A673 (cell line): ENCODE measurements around the gene OBP2B. TPM values are rescaled to one million over a fixed set of nuclear protein-coding genes. Genes with fewer than 3 reads are reported as not detected.
"Not testable (repeated sequence)": the region's sequence is repeated elsewhere in the genome, so short reads cannot be mapped to it uniquely, and the experiment has no call there.

Experiments
- BruUV-seq: library from RNA; stranded (reverse); fragments of 400-500 nt; replicated peaks from 2 replicates; lab custom pipeline; 2021; lab: Mats Ljungman, UMichigan
- CTCF ChIA-PET: fragments of 300-600 bp; sonication (Branson Sonifier 250); formaldehyde crosslinking; loops from one replicate; lab custom pipeline; 2022; ENCODE audit warnings: antibody characterized with exemption; lab: Charles Lee
- POLR2A ChIA-PET: fragments of 300-600 bp; sonication (Branson Sonifier 250); formaldehyde crosslinking; loops from one replicate; lab custom pipeline; 2022; ENCODE audit warnings: antibody characterized with exemption; ENCODE audit not compliant: low non-redundant PET; lab: Charles Lee
- DNase-seq: peaks from one replicate; pipeline ENCODE4 v3.0.0-alpha.2; 2015; ENCODE audit warnings: low spot score
- H3K27ac ChIP-seq: fragments of 200-600 bp; sonication (generic); 2 replicates; pipeline ENCODE4 v1.5.1; 2016; ENCODE audit warnings: mixed run types, low read depth, mild to moderate bottlenecking, mixed read lengths, antibody characterized with exemption, low read length; ENCODE audit not compliant: poor library complexity, severe bottlenecking
- H3K27me3 ChIP-seq: fragments of 200-600 bp; sonication (generic); replicated peaks from 2 replicates; pipeline ENCODE4 v1.6.1; 2017; ENCODE audit warnings: mixed run types, low read depth, mild to moderate bottlenecking, mixed read lengths, antibody characterized with exemption, low read length; ENCODE audit not compliant: insufficient read depth, poor library complexity
- H3K36me3 ChIP-seq: fragments of 200-600 bp; sonication (generic); 2 replicates; pipeline ENCODE4 v1.6.1; 2016; ENCODE audit warnings: mixed run types, mild to moderate bottlenecking, mixed read lengths, antibody characterized with exemption, low read length; ENCODE audit not compliant: insufficient read depth, poor library complexity, severe bottlenecking
- H3K4me1 ChIP-seq: fragments of 200-600 bp; sonication (generic); 2 replicates; pipeline ENCODE4 v1.6.1; 2017; ENCODE audit warnings: mixed run types, mild to moderate bottlenecking, mixed read lengths, antibody characterized with exemption, low read length; ENCODE audit not compliant: insufficient read depth, poor library complexity, severe bottlenecking
- H3K4me3 ChIP-seq: fragments of 200-600 bp; sonication (generic); 2 replicates; pipeline ENCODE4 v1.5.1; 2016; ENCODE audit warnings: low read depth, mixed run types, mild to moderate bottlenecking, mixed read lengths, low read length; ENCODE audit not compliant: poor library complexity, severe bottlenecking
- H3K9me3 ChIP-seq: fragments of 200-600 bp; sonication (generic); 2 replicates; pipeline ENCODE4 v1.6.1; 2016; ENCODE audit warnings: mixed run types, low read depth, mild to moderate bottlenecking, mixed read lengths, antibody characterized with exemption, low read length; ENCODE audit not compliant: poor library complexity, severe bottlenecking
- EZH2 ChIP-seq: fragments of 200-600 bp; sonication (generic); IDR thresholded peaks from 2 replicates; pipeline ENCODE4 v1.6.1; 2017; ENCODE audit warnings: borderline replicate concordance, low read depth, mild to moderate bottlenecking, mixed read lengths, antibody characterized with exemption, low read length; ENCODE audit not compliant: poor library complexity, severe bottlenecking
- intact Hi-C: fragments of 100-400 bp; cut with micrococcal nuclease; formaldehyde crosslinking; loops from one replicate; pipeline ENCODE4 v1.10.0; 2022; ENCODE audit not compliant: unreplicated experiment
- total RNA-seq: library from RNA; stranded (reverse); gene quantifications from 2 replicates; pipeline ENCODE4 v1.2.3, GENCODE V29; 2021
- TF ChIP-seq, protein P1 (sequence below): fragments of 300-800, 200-600 bp; sonication (generic); conservative IDR thresholded peaks from 2 replicates; pipeline ENCODE4 v1.5.1; 2017; ENCODE audit warnings: low read depth, mild to moderate bottlenecking, antibody characterized with exemption, low read length, moderate library complexity, mixed read lengths

Gene OBP2B
- total RNA-seq, 1 experiment from 2014 or later: not detected

DNA sequence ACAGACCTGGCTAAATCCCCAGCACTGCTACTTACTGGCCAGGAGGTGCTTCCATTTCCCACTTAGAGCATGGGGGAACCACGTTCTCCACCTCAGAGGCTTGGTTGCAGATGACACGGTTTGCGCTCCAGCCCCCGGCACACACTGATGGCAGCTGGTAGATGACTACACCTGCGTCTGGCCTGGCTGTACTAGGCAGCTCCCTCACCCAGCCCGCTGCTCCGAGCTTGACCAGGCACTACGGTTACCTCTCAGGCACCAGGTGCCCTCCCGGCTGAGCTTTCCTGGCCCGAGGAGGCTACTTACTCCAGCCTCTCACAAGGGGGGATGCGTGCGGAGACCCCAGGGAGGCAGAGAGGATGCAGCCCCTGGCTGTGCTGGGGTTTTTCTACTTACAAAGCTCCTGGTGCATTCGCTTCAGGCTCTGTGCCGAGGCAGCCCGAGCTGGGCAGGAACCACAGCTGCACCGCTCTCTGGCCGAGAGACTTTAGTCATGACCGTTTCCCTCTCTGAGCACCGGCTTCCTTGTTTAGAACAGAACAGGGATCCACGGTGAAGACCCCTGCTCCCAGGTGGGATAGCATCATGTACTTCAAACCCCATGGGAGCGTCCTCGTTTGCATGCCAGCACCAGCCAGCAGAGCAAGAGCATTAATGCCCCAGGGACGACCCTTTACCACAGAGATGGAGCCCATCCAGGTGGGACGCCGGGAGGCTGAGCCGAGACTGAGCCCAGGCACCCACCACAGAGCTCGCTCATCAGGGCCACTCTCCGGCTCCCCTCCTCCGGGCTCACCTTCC, 37.7 kb downstream of the OBP2B start:
- no peak for DNase-seq

DNA sequence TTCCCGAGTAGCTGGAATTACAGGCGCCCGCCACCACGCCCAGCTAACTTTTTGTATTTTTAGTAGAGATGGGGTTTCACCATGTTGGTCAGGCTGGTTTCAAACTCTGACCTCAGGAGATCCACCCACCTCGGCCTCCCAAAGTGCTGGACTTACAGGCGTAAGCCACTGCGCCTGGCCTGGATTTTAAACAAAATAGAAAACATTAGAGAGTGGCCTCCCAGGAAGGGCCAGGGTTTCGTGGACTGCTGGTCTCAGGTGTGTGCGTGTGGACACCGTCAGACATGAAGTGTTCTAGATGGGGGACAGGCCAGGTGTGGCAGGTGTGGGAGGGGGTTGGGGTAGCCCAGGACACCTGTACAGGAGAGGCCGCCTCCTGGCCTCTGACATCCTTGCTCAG, 38.3 kb downstream of the OBP2B start:
- peaks cover 10% of the 10 kb centered on the region for H3K27me3 ChIP-seq
- no peak overlapping the region for H3K4me3 ChIP-seq
- H3K36me3 ChIP-seq: no peaks in the 10 kb centered on the region
- no TSS peak for BruUV-seq
- TF ChIP-seq, protein P1, sequence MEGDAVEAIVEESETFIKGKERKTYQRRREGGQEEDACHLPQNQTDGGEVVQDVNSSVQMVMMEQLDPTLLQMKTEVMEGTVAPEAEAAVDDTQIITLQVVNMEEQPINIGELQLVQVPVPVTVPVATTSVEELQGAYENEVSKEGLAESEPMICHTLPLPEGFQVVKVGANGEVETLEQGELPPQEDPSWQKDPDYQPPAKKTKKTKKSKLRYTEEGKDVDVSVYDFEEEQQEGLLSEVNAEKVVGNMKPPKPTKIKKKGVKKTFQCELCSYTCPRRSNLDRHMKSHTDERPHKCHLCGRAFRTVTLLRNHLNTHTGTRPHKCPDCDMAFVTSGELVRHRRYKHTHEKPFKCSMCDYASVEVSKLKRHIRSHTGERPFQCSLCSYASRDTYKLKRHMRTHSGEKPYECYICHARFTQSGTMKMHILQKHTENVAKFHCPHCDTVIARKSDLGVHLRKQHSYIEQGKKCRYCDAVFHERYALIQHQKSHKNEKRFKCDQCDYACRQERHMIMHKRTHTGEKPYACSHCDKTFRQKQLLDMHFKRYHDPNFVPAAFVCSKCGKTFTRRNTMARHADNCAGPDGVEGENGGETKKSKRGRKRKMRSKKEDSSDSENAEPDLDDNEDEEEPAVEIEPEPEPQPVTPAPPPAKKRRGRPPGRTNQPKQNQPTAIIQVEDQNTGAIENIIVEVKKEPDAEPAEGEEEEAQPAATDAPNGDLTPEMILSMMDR: no peak
- TF ChIP-seq EZH2: no peak
- no peak for DNase-seq
- no peaks in the 10 kb centered on the region for H3K9me3 ChIP-seq
- ChIA-PET CTCF (no interaction called here), POLR2A (interaction anchor here (0.5 kb wide), 1 partner anchor 963 kb away, joined by 14 read pairs; no protein-coding TSS in a partner anchor)
- H3K27ac ChIP-seq: no peak overlapping the region
- no peaks in the 10 kb centered on the region for H3K4me1 ChIP-seq
- intact Hi-C loops: no loop called here

More for the DNA sequence above, 37.7 kb downstream of the OBP2B start:
- POLR2A ChIA-PET: interaction anchor here (0.5 kb wide), 1 partner anchor 962 kb away, joined by 14 read pairs; no protein-coding TSS in a partner anchor
- H3K4me1 ChIP-seq: no peaks in the 10 kb centered on the region
- TF ChIP-seq EZH2: no peak
- TF ChIP-seq, protein P1: no peak
- intact Hi-C loops: no loop called here
- H3K36me3 ChIP-seq: no peaks in the 10 kb centered on the region
- BruUV-seq: no TSS peak
- CTCF ChIA-PET: interaction anchor here (0.6 to 1.2 kb wide), 2 partner anchors 11 to 15 kb away, joined by 3 to 7 read pairs; no protein-coding TSS in a partner anchor
- H3K4me3 ChIP-seq: no peak overlapping the region
- peaks cover 14% of the 10 kb centered on the region for H3K27me3 ChIP-seq
- H3K27ac ChIP-seq: no peak overlapping the region
- no peaks in the 10 kb centered on the region for H3K9me3 ChIP-seq

DNA sequence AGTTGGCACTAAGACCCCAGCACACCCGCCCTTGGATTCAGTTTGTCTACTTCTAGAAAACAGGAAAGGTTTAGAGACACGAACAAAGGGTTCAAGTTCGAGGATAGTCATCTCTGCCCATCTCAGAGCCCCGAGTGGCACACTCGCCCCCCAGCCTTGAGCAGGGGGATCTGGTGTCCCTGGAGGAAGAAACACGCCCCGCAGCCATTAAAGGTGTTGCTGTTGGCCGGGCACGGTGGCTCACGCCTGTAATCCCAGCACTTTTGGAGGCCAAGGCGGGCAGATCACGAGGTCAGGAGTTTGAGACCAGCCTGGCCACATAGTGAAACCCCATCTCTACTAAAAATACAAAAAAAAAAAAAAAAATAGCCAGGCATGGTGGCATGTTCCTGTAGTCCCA, 39.4 kb downstream of the OBP2B start:
- CTCF ChIA-PET, H3K27ac ChIP-seq, POLR2A ChIA-PET, H3K36me3 ChIP-seq, DNase-seq, BruUV-seq, intact Hi-C loops, H3K4me3 ChIP-seq, H3K4me1 ChIP-seq, H3K9me3 ChIP-seq, H3K27me3 ChIP-seq: not testable (repeated sequence)
